ENCODE data around the gene CSNK1D.

DNA sequence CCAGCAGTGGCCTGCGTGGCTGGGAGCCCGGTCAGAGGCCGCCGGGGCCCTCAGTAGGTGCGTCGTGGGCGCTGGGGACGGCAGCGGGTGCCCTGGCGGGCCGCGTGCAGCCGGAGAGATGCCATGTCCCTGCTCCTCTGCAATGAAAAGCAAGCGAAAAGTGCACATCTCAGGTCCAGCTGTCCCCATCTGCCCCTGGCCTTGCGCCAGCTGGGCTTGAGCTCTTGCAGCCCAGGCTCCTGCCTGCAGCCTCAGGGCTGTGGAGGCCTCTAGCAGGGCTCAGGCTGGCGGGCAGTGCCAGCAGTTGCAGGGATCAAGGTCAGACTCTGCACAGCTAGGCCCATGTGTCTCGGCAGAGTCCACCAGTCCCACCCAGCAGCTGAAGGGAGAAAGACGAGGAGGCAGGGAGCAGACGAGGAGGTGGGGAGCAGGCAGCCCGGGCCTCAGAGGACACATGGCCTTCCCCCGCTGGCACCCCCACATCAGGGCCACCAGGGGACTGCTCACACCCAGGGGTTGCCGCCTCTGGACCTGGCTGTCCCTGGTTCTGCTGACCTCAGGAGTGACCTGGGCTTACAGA is 33.5 kb downstream of the CSNK1D start:
- TF ChIP-seq POLR2A (IDR thresholded peaks at IDR 0.05) (no peak), POLR2AphosphoS5 (IDR thresholded peaks at IDR 0.05) (no peak), EP300 (IDR thresholded peaks at IDR 0.05) (no peak)
- TF ChIP-seq, protein P1, sequence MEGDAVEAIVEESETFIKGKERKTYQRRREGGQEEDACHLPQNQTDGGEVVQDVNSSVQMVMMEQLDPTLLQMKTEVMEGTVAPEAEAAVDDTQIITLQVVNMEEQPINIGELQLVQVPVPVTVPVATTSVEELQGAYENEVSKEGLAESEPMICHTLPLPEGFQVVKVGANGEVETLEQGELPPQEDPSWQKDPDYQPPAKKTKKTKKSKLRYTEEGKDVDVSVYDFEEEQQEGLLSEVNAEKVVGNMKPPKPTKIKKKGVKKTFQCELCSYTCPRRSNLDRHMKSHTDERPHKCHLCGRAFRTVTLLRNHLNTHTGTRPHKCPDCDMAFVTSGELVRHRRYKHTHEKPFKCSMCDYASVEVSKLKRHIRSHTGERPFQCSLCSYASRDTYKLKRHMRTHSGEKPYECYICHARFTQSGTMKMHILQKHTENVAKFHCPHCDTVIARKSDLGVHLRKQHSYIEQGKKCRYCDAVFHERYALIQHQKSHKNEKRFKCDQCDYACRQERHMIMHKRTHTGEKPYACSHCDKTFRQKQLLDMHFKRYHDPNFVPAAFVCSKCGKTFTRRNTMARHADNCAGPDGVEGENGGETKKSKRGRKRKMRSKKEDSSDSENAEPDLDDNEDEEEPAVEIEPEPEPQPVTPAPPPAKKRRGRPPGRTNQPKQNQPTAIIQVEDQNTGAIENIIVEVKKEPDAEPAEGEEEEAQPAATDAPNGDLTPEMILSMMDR (IDR thresholded peaks at IDR 0.05), result no peak

Data from suprapubic skin (tissue), 4 donors.